GM12872 (cell line): Measurements from ENCODE around the gene ARFGEF3.

Experiments used
- TF ChIP-seq, protein P1 (sequence below): IDR thresholded peaks from 3 replicates; pipeline ENCODE4 v1.5.1; 2011; ENCODE audit warnings: low read depth, mild to moderate bottlenecking, low read length, moderate library complexity; ENCODE audit not compliant: insufficient read depth

Gene ARFGEF3

DNA sequence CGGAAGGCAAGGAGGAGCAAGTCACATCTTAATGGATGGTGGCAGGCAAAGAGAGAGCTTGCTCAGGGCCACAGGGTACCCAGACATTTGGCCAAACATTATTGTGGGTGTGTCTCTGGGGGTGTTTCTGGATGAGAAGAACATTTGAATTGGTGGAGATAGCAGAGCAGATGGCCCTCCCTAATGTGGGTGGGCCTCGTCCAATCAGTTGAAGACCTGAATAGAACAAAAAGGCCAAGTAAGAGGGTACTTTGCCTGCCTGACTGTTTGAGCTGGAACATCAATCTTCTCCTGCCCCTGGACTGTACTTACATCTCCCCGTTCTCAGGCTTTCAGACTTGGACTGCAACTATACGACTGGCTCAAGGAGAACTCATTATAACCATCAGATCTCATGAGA, 160.2 kb downstream of the ARFGEF3 start:
- TF ChIP-seq, protein P1, sequence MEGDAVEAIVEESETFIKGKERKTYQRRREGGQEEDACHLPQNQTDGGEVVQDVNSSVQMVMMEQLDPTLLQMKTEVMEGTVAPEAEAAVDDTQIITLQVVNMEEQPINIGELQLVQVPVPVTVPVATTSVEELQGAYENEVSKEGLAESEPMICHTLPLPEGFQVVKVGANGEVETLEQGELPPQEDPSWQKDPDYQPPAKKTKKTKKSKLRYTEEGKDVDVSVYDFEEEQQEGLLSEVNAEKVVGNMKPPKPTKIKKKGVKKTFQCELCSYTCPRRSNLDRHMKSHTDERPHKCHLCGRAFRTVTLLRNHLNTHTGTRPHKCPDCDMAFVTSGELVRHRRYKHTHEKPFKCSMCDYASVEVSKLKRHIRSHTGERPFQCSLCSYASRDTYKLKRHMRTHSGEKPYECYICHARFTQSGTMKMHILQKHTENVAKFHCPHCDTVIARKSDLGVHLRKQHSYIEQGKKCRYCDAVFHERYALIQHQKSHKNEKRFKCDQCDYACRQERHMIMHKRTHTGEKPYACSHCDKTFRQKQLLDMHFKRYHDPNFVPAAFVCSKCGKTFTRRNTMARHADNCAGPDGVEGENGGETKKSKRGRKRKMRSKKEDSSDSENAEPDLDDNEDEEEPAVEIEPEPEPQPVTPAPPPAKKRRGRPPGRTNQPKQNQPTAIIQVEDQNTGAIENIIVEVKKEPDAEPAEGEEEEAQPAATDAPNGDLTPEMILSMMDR = no peak

DNA sequence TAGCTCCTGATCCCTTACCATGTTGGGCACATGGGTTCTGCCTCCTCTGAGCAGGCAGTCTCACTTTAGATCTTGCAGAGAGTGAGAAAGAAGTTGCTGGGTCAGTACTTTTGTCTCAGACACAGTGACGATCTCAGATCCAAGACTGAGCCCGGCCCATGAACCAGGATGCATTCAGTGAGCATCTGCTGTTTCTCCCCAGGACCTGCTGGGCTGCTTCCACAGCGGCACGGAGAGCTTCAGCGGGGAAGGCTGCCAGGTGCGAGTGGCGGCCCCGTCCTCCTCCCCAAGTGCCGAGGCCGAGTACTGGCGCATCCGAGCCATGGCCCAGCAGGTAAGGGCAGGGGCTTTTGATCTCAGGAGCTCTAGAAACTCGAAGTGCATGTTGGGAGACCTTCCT, 162.1 kb downstream of the ARFGEF3 start:
- TF ChIP-seq, protein P1 = no peak

DNA sequence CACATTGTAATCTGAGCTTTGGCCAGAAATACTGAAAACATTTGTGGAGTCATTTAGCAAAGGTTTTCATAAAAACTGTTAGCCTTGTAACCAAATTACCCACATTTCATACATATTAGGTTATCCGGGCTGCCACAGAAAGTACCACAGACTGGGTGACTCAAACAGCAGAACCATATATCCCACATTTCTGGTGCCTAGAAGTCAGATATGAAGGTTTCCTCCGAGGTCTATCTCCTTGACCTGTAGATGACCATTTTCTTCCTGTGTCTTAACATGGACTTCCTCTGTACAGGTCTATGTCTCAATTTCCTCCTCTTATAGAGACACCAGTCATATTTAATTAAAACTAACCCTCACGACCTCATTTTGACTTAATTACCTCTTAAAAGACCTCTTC, 166.5 kb downstream of the ARFGEF3 start:
- TF ChIP-seq, protein P1 = no peak

DNA sequence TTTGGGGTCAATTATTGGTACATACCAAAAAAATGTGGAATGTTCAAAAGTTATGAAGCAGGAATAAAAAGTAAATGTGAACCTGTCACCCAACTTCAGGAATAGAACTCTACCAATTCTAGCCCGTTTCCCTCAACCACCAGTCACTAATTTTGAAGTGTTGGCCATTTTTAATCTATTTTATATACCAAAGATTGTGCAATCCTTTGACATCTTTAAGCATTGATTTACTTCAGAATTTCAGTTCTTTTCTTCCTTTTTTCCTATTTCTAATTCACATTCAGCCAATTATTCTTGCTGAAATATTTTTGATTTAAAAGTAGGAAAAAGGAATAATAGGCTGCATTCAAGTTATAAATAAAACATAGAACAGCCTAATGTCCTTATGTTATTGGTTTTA, 169.0 kb downstream of the ARFGEF3 start:
- TF ChIP-seq, protein P1 = no peak

DNA sequence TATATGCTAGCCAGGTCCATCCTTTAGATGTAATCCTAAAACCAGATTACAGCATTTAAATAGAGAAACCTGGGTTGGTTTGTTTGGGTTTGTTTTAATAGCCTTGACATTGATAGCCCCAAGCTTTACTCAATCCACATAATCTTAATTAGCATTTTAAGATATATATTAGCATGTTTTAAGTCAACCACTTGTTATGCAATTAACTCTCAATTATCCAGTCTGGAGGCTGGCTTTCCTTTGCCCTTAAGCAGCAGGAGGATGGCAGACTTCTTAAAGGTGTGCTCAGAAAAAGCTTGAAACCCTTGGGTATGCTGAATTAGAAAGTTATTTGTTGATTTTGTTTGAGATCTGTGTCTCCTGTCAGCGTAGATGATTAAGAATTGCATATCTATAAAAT, 169.7 kb downstream of the ARFGEF3 start:
- TF ChIP-seq, protein P1 = no peak

DNA sequence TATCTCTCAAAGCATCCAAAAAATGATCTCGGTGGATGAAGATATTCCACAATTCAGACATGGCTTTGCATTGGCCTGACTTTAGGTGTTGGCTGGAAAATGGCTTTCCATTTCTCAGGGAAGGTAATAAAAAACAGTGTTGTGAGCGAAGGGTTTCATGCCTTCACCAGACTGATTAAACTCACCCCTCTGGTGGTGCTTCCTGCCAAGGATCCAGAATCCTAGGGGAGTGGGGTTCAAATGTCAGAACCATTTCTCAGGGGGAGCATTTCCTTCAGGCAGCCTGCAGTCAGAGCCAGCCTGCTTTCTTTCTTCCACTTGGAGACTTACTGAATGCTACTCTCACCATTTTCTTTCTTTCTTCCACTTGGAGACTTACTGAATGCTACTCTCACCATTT, 170.2 kb downstream of the ARFGEF3 start:
- TF ChIP-seq, protein P1 = no peak

DNA sequence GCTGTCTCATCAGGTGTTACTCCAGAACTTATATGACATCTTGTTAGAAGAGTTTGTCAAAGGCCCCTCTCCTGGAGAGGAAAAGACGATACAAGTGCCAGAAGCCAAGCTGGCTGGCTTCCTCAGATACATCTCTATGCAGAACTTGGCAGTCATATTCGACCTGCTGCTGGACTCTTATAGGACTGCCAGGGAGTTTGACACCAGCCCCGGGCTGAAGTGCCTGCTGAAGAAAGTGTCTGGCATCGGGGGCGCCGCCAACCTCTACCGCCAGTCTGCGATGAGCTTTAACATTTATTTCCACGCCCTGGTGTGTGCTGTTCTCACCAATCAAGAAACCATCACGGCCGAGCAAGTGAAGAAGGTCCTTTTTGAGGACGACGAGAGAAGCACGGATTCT, 172.3 kb downstream of the ARFGEF3 start:
- TF ChIP-seq, protein P1 = no peak

DNA sequence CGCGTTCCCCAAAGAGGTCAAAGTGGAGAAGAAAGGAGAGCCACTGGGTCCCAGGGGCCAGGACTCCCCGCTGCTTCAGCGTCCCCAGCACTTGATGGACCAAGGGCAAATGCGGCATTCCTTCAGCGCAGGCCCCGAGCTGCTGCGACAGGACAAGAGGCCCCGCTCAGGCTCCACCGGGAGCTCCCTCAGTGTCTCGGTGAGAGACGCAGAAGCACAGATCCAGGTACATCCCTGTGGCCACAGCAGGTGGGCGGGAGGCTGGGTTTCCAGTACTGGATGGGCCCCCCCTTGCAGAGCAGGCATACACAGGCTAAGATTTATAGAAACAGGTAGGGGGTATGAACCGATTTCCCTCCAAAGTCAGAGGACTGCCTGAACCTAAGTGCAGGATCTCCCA, 173.2 kb downstream of the ARFGEF3 start:
- TF ChIP-seq, protein P1 = no peak
